Gastroesophageal sphincter (tissue), 4 donors: Measurements from ENCODE around the gene C14orf180. TPM values are rescaled to one million over a fixed set of nuclear protein-coding genes. Genes with fewer than 3 reads are reported as not detected.

Experiments used
- ATAC-seq: fragments of 150-250 bp; one replicate; pipeline ENCODE4 v1.9.1; 2016; ENCODE audit warnings: mild to moderate bottlenecking, moderate library complexity
- H3K27ac ChIP-seq, 4 donors: fragments of 200-600 bp; sonication (generic) in 3 of 4; 1 replicate in 3 of 4; 2 replicates in 1 of 4; pipeline ENCODE4 v1.5.1; 2016 to 2019
- H3K27me3 ChIP-seq: fragments of 200-600 bp; sonication (generic); one replicate; pipeline ENCODE4 v1.5.1; 2019
- H3K36me3 ChIP-seq, 2 donors: fragments of 200-600 bp; sonication (generic); one replicate each; pipeline ENCODE4 v1.5.1; 2019; ENCODE audit warnings: control low read depth in 1 of 2
- H3K4me1 ChIP-seq, 3 donors: fragments of 200-600 bp; sonication (generic); 1 replicate in 2 of 3; 2 replicates in 1 of 3; pipeline ENCODE4 v1.5.1; 2016 to 2019; ENCODE audit warnings: control low read depth in 2 of 3
- H3K4me3 ChIP-seq, 2 donors: fragments of 200-600 bp; sonication (generic); one replicate each; pipeline ENCODE4 v1.5.1; 2019; ENCODE audit warnings: mild to moderate bottlenecking in 1 of 2, moderate library complexity in 1 of 2
- H3K9me3 ChIP-seq, 3 donors: fragments of 200-600 bp; sonication (generic); one replicate each; pipeline ENCODE4 v1.5.1; 2017 to 2019; ENCODE audit warnings: control low read depth in 2 of 3
- CTCF ChIP-seq, 4 experiments: fragments of 200-600 bp in 2 of 4; fragments of 450-650 bp in 2 of 4; sonication (generic) in 1 of 4; IDR thresholded peaks; one replicate each; pipeline ENCODE4 v1.5.1; 2017 to 2019; ENCODE audit warnings: antibody characterized with exemption in 4 of 4, mild to moderate bottlenecking in 2 of 4, moderate library complexity in 2 of 4
- EP300 ChIP-seq: sonication (generic); formaldehyde crosslinking; IDR thresholded peaks from one replicate; pipeline ENCODE4 v1.6.1; 2017; ENCODE audit warnings: antibody characterized with exemption, mild to moderate bottlenecking
- POLR2A ChIP-seq, 2 donors: fragments of 450-650 bp; IDR thresholded peaks; one replicate each; pipeline ENCODE4 v1.6.1; 2017; ENCODE audit warnings: antibody characterized with exemption in 2 of 2, mild to moderate bottlenecking in 2 of 2, moderate library complexity in 1 of 2
- POLR2AphosphoS5 ChIP-seq: sonication (generic); formaldehyde crosslinking; IDR thresholded peaks from one replicate; pipeline ENCODE4 v1.6.1; 2017; ENCODE audit warnings: antibody characterized with exemption
- WGBS, 2 donors: methylation state at CpG; one replicate each; pipeline ENCODE4 v1.1.5; 2018; ENCODE audit warnings: low coverage in 1 of 2; 5-methylcytosine and 5-hydroxymethylcytosine counted together
- total RNA-seq, 4 donors: library from RNA; depleted of rRNA; stranded (reverse); fragments of >200 nt; gene quantifications; one replicate each; pipeline ENCODE4 v1.1.0, GENCODE V29; 2016

The C14orf180 gene
- total RNA-seq, result under 1 TPM in 2 of 4 donors, not detected in 2; 0.54 to 0.78 TPM

- Histone ChIP-seq H3K36me3 (no peaks in the 10 kb centered on the region), H3K4me1 (peaks cover 0 to 43% (median 0%) of the 10 kb centered on the region in 3 donors), H3K27ac (no peak within 1 kb of the TSS), H3K4me3 (no peak within 1 kb of the TSS), H3K27me3 (peaks cover 58% of the 10 kb centered on the region), H3K9me3 (no peaks in the 10 kb centered on the region)
- no peak for TF ChIP-seq CTCF (IDR thresholded peaks at IDR 0.05)
- no peak for TF ChIP-seq EP300
- TF ChIP-seq POLR2A (IDR thresholded peaks at IDR 0.05), result no peak
- no peak for TF ChIP-seq POLR2AphosphoS5
- WGBS, 2 donors, result no CpG with 5 or more reads among the region's 17 CpGs
- no peak for ATAC-seq
These were observed at the start of gene C14orf180 for GRCh38 chr14:104579507-104579906. C14orf180 (plus strand) TSS chr14:104579764; CDS start chr14:104586431, 6,667 bp downstream.

GRCh38 chr14:104530646-104531045, 48.9 kb upstream of the C14orf180 start:
- Histone ChIP-seq H3K4me1 (no peaks in the 10 kb centered on the region), H3K4me3 (no peak overlapping the region), H3K27me3 (peaks cover 24% of the 10 kb centered on the region), H3K36me3 (no peaks in the 10 kb centered on the region), H3K27ac (no peak overlapping the region), H3K9me3 (peaks cover 0 to 21% (median 0%) of the 10 kb centered on the region in 3 donors)
- no peak for ATAC-seq
- TF ChIP-seq POLR2A (IDR thresholded peaks at IDR 0.05) (no peak), CTCF (IDR thresholded peaks at IDR 0.05) (no peak), EP300 (no peak), POLR2AphosphoS5 (no peak)
- 75 to 86% methylated on average over 2 to 4 of the region's 10 CpGs for WGBS, 2 donors

- H3K9me3 ChIP-seq, result peaks cover 0 to 21% (median 0%) of the 10 kb centered on the region in 3 donors
- no peaks in the 10 kb centered on the region for H3K36me3 ChIP-seq
- no peak overlapping the region for H3K4me3 ChIP-seq
- no peak overlapping the region for H3K27ac ChIP-seq
- H3K27me3 ChIP-seq, result peaks cover 33% of the 10 kb centered on the region
- H3K4me1 ChIP-seq, result no peaks in the 10 kb centered on the region
- no peak for ATAC-seq
- WGBS, 2 donors, result 48 to 56% methylated on average over 6 to 9 of the region's 19 CpGs
- TF ChIP-seq EP300 (no peak), POLR2AphosphoS5 (no peak), POLR2A (IDR thresholded peaks at IDR 0.05) (no peak), CTCF (IDR thresholded peaks at IDR 0.05) (no peak)
These were observed 48.0 kb upstream of the C14orf180 start for GRCh38 chr14:104531421-104532190.

GRCh38 chr14:104532191-104532555, 47.4 kb upstream of the C14orf180 start:
- TF ChIP-seq CTCF (IDR thresholded peaks at IDR 0.05), result no peak
- Histone ChIP-seq H3K36me3 (no peaks in the 10 kb centered on the region), H3K4me3 (no peak overlapping the region), H3K27me3 (peaks cover 39% of the 10 kb centered on the region), H3K27ac (no peak overlapping the region), H3K4me1 (no peaks in the 10 kb centered on the region), H3K9me3 (peaks cover 0 to 21% (median 0%) of the 10 kb centered on the region in 3 donors)
- WGBS, 2 donors, result 83 to 96% methylated on average over 1 to 3 of the region's 3 CpGs
- ATAC-seq, result no peak

- TF ChIP-seq POLR2A (IDR thresholded peaks at IDR 0.05) (no peak), EP300 (no peak), POLR2AphosphoS5 (no peak), CTCF (IDR thresholded peaks at IDR 0.05) (no peak)
- no peaks in the 10 kb centered on the region for H3K36me3 ChIP-seq
- peaks cover 55% of the 10 kb centered on the region for H3K27me3 ChIP-seq
- H3K4me3 ChIP-seq, result no peak overlapping the region
- ATAC-seq, result no peak
- H3K4me1 ChIP-seq, result no peaks in the 10 kb centered on the region
- peaks cover 0 to 4% (median 0%) of the 10 kb centered on the region in 3 donors for H3K9me3 ChIP-seq
- 33 to 38% methylated on average over 3 of the region's 3 CpGs for WGBS, 2 donors
- H3K27ac ChIP-seq, result no peak overlapping the region
These were observed 45.5 kb upstream of the C14orf180 start for GRCh38 chr14:104534036-104534435.
